ENCODE data around the gene DAPK1. TPM values are rescaled to one million over a fixed set of nuclear protein-coding genes. Genes with fewer than 3 reads are reported as not detected.

DAPK1 gene
- total and polyA plus RNA-seq, 8 donors = 29.1 to 98.7 (median 45.4) TPM

GRCh38 chr9:87613265-87614111 lies 115.8 kb downstream of the DAPK1 start:
- intact Hi-C loops (cut with DNase I) = no loop called here
- Histone ChIP-seq H3K36me3 (peaks cover 0 to 4% (median 0%) of the 10 kb centered on the region in 3 donors), H3K4me3 (no peak overlapping the region), H3K27me3 (no peaks in the 10 kb centered on the region), H3K4me1 (peaks cover 6 to 21% (median 19%) of the 10 kb centered on the region in 3 donors), H3K9me3 (no peaks in the 10 kb centered on the region), H3K27ac (peak overlapping the region in 2 of 4 donors; percentile 11 to 33)
- FAIRE-seq (no peak), DNase-seq (no peak), ATAC-seq (peak; percentile 31 to 76 (median 52))
- 27 to 30% methylated on average over 11 of the region's 11 CpGs for WGBS, 2 donors
- no peak for TF ChIP-seq CTCF (IDR thresholded peaks at IDR 0.05)

GRCh38 chr9:87614397-87614796 lies 116.7 kb downstream of the DAPK1 start:
- H3K4me1 ChIP-seq = peaks cover 6 to 21% (median 19%) of the 10 kb centered on the region in 3 donors
- peaks cover 0 to 4% (median 0%) of the 10 kb centered on the region in 3 donors for H3K36me3 ChIP-seq
- DNase-seq (no peak), FAIRE-seq (no peak), ATAC-seq (peak in 2 of 4 donors; percentile 38 to 39)
- peak overlapping the region in 1 of 4 donors; percentile 33 for H3K27ac ChIP-seq
- 78 to 80% methylated on average over 7 of the region's 7 CpGs for WGBS, 2 donors
- intact Hi-C loops (cut with DNase I) = no loop called here
- H3K27me3 ChIP-seq = no peaks in the 10 kb centered on the region
- no peaks in the 10 kb centered on the region for H3K9me3 ChIP-seq
- no peak for TF ChIP-seq CTCF (IDR thresholded peaks at IDR 0.05)
- H3K4me3 ChIP-seq = no peak overlapping the region

DNA sequence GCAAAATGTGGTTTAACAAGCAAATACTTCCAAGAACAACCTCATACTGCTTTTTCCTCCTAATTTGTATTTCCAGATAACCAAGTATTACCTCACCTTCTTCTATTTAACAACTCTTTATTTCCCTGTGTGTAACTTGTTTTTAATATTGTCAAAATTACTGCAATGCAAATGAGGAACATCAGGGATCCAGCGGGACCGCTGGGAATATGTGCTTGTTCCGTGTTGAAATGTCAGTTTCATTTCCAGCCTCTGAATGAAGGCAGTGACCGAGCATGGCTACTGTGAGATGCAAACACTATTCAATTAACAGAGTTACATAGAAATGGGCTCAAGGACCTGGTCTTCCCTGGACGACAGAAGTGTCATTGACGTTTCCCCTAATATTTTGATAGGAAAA lies 117.5 kb downstream of the DAPK1 start:
- intact Hi-C loops (cut with DNase I) = no loop called here
- no peaks in the 10 kb centered on the region for H3K9me3 ChIP-seq
- no peaks in the 10 kb centered on the region for H3K27me3 ChIP-seq
- no peak for DNase-seq
- H3K4me1 ChIP-seq = peaks cover 6 to 21% (median 19%) of the 10 kb centered on the region in 3 donors
- H3K36me3 ChIP-seq = peaks cover 0 to 4% (median 0%) of the 10 kb centered on the region in 3 donors
- TF ChIP-seq CTCF (IDR thresholded peaks at IDR 0.05) = no peak
- H3K27ac ChIP-seq = no peak overlapping the region
- WGBS, 2 donors = 93 to 95% methylated on average over 6 of the region's 6 CpGs
- no peak overlapping the region for H3K4me3 ChIP-seq
- no peak for ATAC-seq
- FAIRE-seq = no peak

- FAIRE-seq (no peak), ATAC-seq (no peak), DNase-seq (no peak)
- Histone ChIP-seq H3K27ac (no peak overlapping the region), H3K4me1 (peaks cover 6 to 21% (median 19%) of the 10 kb centered on the region in 3 donors), H3K27me3 (no peaks in the 10 kb centered on the region), H3K4me3 (no peak overlapping the region), H3K36me3 (peaks cover 0 to 4% (median 0%) of the 10 kb centered on the region in 3 donors), H3K9me3 (no peaks in the 10 kb centered on the region)
- no peak for TF ChIP-seq CTCF (IDR thresholded peaks at IDR 0.05)
- intact Hi-C loops (cut with DNase I) = no loop called here
- 94 to 98% methylated on average over 6 of the region's 6 CpGs for WGBS, 2 donors
Observed at GRCh38 chr9:87615547-87616148, 118.0 kb downstream of the DAPK1 start.
